GM12891 (cell line): ENCODE data around the gene CDK9.

ENCODE experiments used
- POLR2A ChIP-seq: IDR thresholded peaks from 2 replicates; pipeline ENCODE4 v1.6.1; 2011; ENCODE audit warnings: low read depth, low read length, control low read depth
- POLR2AphosphoS5 ChIP-seq: IDR thresholded peaks from 2 replicates; pipeline ENCODE4 v1.6.1; 2011; ENCODE audit warnings: low read depth, low read length, control low read depth
- TAF1 ChIP-seq: IDR thresholded peaks from 2 replicates; pipeline ENCODE4 v1.6.1; 2011; ENCODE audit warnings: low read depth, low read length, control low read depth

DNA sequence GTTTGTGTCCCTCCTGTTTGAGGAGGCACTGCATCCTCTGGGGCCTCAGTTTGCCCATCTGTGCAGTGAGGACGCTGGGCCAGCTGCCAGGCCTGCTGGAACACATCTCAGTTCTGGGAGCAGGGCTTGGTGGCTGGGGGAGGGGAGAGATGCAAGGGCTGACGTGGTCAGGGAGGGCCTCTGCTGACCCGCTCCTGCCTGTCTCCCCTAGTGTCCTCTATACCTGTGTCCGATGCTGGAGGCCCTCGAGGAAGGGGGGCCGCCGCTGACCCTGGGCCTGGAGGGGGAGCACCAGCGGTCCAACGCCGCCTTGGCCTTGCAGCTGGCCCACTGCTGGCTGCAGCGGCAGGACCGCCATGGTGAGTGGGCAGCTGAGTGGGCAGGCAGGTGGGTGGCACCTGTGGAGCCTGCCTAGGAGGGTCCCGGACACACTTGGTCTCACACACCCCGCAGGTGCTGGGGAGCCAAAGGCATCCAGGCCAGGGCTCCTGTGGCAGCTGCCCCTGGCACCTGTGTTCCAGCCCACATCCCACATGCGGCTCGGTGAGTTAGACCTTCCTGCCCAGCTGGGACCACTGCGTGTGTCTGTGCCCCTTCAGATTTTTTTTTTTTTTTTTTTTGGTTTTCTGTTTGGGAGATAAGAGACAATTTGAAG lies 22.6 kb downstream of the CDK9 start:
- TF ChIP-seq POLR2A (no peak), POLR2AphosphoS5 (no peak), TAF1 (no peak)
